Pancreas (tissue), 10 donors: ENCODE measurements around the gene BCORL1. TPM values are rescaled to one million over a fixed set of nuclear protein-coding genes. Genes with fewer than 3 reads are reported as not detected.
A peak's percentile ranks its signal among the peaks of the same experiment; 100 is the strongest.

Experiments
- ATAC-seq, 4 donors: fragments of 200-7000 bp; cut with Tn5 transposase; one replicate each; pipeline versions ENCODE4 v1.8.0 to v1.9.1; 2020; ENCODE audit warnings: mild to moderate bottlenecking in 4 of 4, moderate library complexity in 4 of 4
- DNase-seq, 6 donors: peaks; one replicate each; pipeline ENCODE4 v3.0.0-alpha.2; 2020
- FAIRE-seq: peaks from 2 replicates; lab custom pipeline; 2012; peaks lifted over from hg19 to GRCh38; lab: Jason Lieb, UNC
- H3K27ac ChIP-seq, 4 donors: fragments of 200-600 bp; sonication (generic); 1 replicate in 3 of 4; 2 replicates in 1 of 4; pipeline versions ENCODE4 v1.5.0 to v1.8.0; 2020
- H3K27me3 ChIP-seq, 4 donors: fragments of 200-600 bp; one replicate each; pipeline ENCODE4 v1.8.0; 2021
- H3K36me3 ChIP-seq, 3 donors: fragments of 200-600 bp; sonication (generic) in 1 of 3; one replicate each; pipeline versions ENCODE4 v1.5.0 to v1.8.0; 2020 to 2021
- H3K4me1 ChIP-seq, 3 donors: fragments of 200-600 bp; one replicate each; pipeline ENCODE4 v1.8.0; 2021
- H3K4me3 ChIP-seq, 4 donors: fragments of 200-600 bp; sonication (generic) in 2 of 4; one replicate each; pipeline versions ENCODE4 v1.5.0 to v1.8.0; 2020 to 2021
- H3K9me3 ChIP-seq, 4 donors: fragments of 200-600 bp; one replicate each; pipeline ENCODE4 v1.8.0; 2021
- CTCF ChIP-seq, 4 donors: fragments of 200-600 bp; sonication (generic) in 3 of 4; IDR thresholded peaks; one replicate each; pipeline versions ENCODE4 v1.5.0 to v1.8.0; 2021; ENCODE audit warnings: antibody characterized with exemption in 4 of 4
- WGBS, 2 donors: extraction: QIAGEN DNeasy Blood & Tissue Kit; methylation state at CpG; one replicate each; pipeline ENCODE4 v1.1.7; 2013; 5-methylcytosine and 5-hydroxymethylcytosine counted together
- intact Hi-C, 3 donors: fragments of 100-400 bp; cut with DNase I; formaldehyde crosslinking; loops; one replicate each; pipeline versions ENCODE4 v1.11.1 to v1.14.2; 2022
- polyA plus RNA-seq, 2 donors: library from polyadenylated mRNA; stranded (reverse); fragments of 200-250 nt; gene quantifications; one replicate each; pipeline ENCODE4 v1.2.3, GENCODE V29; 2013
- total RNA-seq, 6 donors: library from RNA; stranded (reverse); fragmentation: NEBNext Ultra II Directional in 4 of 6; extraction: Animal tissue kit (Norgen Biotek cat#: 25700) in 4 of 6; gene quantifications; one replicate each; pipeline versions ENCODE4 v1.2.1 to v1.2.4, GENCODE V29; 2021 to 2023
- donor health status: healthy with polysubstance abuse.
- donor health status: DM: no; HTN: no; CAD: no; lungs with moderate emphysema.
- donor health status: DM: no; HTN: no; CAD: no.
- donor health status: control.
- donor health status: control.
- donor health status: Bipolar disorder and iron deficiency.
- donor health status: DM: yes; HTN: yes; CAD: no.
- donor health status: DM: no; HTN: no; CAD: no.
- donor health status: DM: no; HTN: no; CAD: no.
- donor health status: DM: yes; HTN: yes; CAD: no.

Gene BCORL1
- total and polyA plus RNA-seq, 8 donors = 1.7 to 11.1 (median 5.6) TPM

- peak overlapping the region in 2 of 4 donors; percentile 14 to 33 for H3K4me3 ChIP-seq
Measured at GRCh38 chrX:129953334-129953648, 29.1 kb upstream of the BCORL1 start.

GRCh38 chrX:129953881-129954280, 28.6 kb upstream of the BCORL1 start:
- intact Hi-C loops = no loop called here
- ATAC-seq (no peak), DNase-seq (no peak), FAIRE-seq (no peak)
- no peak for TF ChIP-seq CTCF (IDR thresholded peaks at IDR 0.05)
- 75 to 93% methylated on average over 4 of the region's 4 CpGs for whole genome bisulfite sequencing, 2 donors
- H3K36me3 ChIP-seq = no peaks in the 10 kb centered on the region
- H3K27me3 ChIP-seq = no peaks in the 10 kb centered on the region
- H3K4me3 ChIP-seq = no peak overlapping the region
- no peaks in the 10 kb centered on the region for H3K9me3 ChIP-seq
- H3K4me1 ChIP-seq = no peaks in the 10 kb centered on the region
- no peak overlapping the region for H3K27ac ChIP-seq

More at GRCh38 chrX:129953334-129953648, 29.1 kb upstream of the BCORL1 start:
- FAIRE-seq (no peak), ATAC-seq (no peak), DNase-seq (peak in 1 of 6 donors; percentile 61)
- H3K27ac ChIP-seq = no peak overlapping the region
- H3K9me3 ChIP-seq = no peaks in the 10 kb centered on the region
- intact Hi-C loops = no loop called here
- no peak for TF ChIP-seq CTCF (IDR thresholded peaks at IDR 0.05)
- H3K4me1 ChIP-seq = no peaks in the 10 kb centered on the region
- H3K27me3 ChIP-seq = no peaks in the 10 kb centered on the region
- 28 to 41% methylated on average over 18 of the region's 18 CpGs for WGBS, 2 donors
- H3K36me3 ChIP-seq = no peaks in the 10 kb centered on the region

GRCh38 chrX:129954804-129955203, 27.6 kb upstream of the BCORL1 start:
- FAIRE-seq (no peak), ATAC-seq (no peak), DNase-seq (no peak)
- no peak overlapping the region for H3K4me3 ChIP-seq
- no peaks in the 10 kb centered on the region for H3K9me3 ChIP-seq
- H3K27ac ChIP-seq = no peak overlapping the region
- H3K36me3 ChIP-seq = no peaks in the 10 kb centered on the region
- H3K4me1 ChIP-seq = no peaks in the 10 kb centered on the region
- no peak for TF ChIP-seq CTCF (IDR thresholded peaks at IDR 0.05)
- WGBS, 2 donors = 72 to 76% methylated on average over 3 of the region's 3 CpGs
- intact Hi-C loops = no loop called here
- no peaks in the 10 kb centered on the region for H3K27me3 ChIP-seq

- WGBS, 2 donors = 86 to 90% methylated on average over 3 of the region's 3 CpGs
- intact Hi-C loops = no loop called here
- no peak for DNase-seq
- no peak overlapping the region for H3K4me3 ChIP-seq
- H3K27me3 ChIP-seq = no peaks in the 10 kb centered on the region
- FAIRE-seq = no peak
- H3K36me3 ChIP-seq = no peaks in the 10 kb centered on the region
- no peaks in the 10 kb centered on the region for H3K9me3 ChIP-seq
- H3K27ac ChIP-seq = no peak overlapping the region
- TF ChIP-seq CTCF (IDR thresholded peaks at IDR 0.05) = no peak
- ATAC-seq = no peak
- H3K4me1 ChIP-seq = no peaks in the 10 kb centered on the region
Measured at GRCh38 chrX:129955682-129956081, 26.8 kb upstream of the BCORL1 start.

GRCh38 chrX:129956145-129956544, 26.3 kb upstream of the BCORL1 start:
- TF ChIP-seq CTCF (IDR thresholded peaks at IDR 0.05) = no peak
- 79 to 92% methylated on average over 10 of the region's 10 CpGs for WGBS, 2 donors

More at GRCh38 chrX:129956145-129956544, 26.3 kb upstream of the BCORL1 start:
- no peak overlapping the region for H3K27ac ChIP-seq
- H3K36me3 ChIP-seq = no peaks in the 10 kb centered on the region
- no peaks in the 10 kb centered on the region for H3K4me1 ChIP-seq
- H3K27me3 ChIP-seq = no peaks in the 10 kb centered on the region
- intact Hi-C loops = no loop called here
- no peak overlapping the region for H3K4me3 ChIP-seq
- DNase-seq (no peak), FAIRE-seq (no peak), ATAC-seq (no peak)
- H3K9me3 ChIP-seq = no peaks in the 10 kb centered on the region
